AG09309 (cell line): ENCODE results near the gene PTPRG.

Experiments used
- DNase-seq: peaks from one replicate; pipeline ENCODE4 v3.0.0-alpha.2; 2010; ENCODE audit warnings: low read depth
- H3K4me3 ChIP-seq: 2 replicates; pipeline ENCODE4 v1.5.1; 2011; ENCODE audit warnings: mild to moderate bottlenecking, low read depth, low read length, moderate library complexity; ENCODE audit not compliant: control insufficient read depth
- TF ChIP-seq, protein P1 (sequence below): IDR thresholded peaks from 2 replicates; pipeline ENCODE4 v1.5.1; 2011; ENCODE audit warnings: mild to moderate bottlenecking, low read depth, low read length, inconsistent platforms; ENCODE audit not compliant: insufficient read depth, control insufficient read depth; ENCODE audit errors: missing control alignments

Gene PTPRG

DNA sequence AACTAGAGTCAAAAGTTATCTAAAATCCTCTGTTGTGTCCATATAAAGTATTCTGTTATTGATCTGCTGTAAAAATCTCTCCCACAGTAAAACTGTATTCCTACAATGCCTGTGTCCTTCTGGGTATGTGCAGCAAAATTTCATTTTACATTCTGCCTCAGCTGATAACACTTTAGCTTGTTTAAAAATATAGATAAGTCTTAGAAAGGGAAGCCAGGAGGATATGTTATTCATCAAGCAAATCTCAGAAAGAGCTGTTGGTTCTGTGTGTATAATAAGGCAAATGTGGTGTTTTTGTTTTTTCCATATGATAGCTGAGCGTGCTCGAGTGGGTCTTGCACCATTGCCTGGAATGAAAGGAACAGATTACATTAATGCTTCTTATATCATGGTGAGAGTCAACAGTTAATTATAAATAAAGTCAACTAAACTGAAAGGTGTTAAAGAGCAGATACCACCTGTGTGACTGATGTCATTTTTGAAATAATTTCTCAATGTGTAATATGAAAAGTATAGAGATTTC lies 715.3 kb downstream of the PTPRG start:
- H3K4me3 ChIP-seq, result no peak overlapping the region
- TF ChIP-seq, protein P1, sequence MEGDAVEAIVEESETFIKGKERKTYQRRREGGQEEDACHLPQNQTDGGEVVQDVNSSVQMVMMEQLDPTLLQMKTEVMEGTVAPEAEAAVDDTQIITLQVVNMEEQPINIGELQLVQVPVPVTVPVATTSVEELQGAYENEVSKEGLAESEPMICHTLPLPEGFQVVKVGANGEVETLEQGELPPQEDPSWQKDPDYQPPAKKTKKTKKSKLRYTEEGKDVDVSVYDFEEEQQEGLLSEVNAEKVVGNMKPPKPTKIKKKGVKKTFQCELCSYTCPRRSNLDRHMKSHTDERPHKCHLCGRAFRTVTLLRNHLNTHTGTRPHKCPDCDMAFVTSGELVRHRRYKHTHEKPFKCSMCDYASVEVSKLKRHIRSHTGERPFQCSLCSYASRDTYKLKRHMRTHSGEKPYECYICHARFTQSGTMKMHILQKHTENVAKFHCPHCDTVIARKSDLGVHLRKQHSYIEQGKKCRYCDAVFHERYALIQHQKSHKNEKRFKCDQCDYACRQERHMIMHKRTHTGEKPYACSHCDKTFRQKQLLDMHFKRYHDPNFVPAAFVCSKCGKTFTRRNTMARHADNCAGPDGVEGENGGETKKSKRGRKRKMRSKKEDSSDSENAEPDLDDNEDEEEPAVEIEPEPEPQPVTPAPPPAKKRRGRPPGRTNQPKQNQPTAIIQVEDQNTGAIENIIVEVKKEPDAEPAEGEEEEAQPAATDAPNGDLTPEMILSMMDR, result no peak
- no peak for DNase-seq

DNA sequence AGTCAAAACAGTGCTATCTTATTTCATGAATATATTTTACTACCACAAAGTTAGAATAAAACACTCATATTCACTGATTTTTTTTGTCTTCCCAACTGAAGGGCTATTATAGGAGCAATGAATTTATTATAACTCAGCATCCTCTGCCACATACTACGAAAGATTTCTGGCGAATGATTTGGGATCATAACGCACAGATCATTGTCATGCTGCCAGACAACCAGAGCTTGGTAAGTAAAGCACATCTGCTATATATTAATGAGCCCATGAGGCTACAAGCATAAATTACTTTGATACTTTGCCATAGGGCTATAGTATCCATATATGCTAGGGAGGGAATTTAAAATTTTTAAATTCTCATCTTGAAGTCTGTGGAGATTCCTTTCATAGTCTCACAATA lies 716.1 kb downstream of the PTPRG start:
- no peak for DNase-seq

GRCh38 chr3:62277986-62278385 lies 716.6 kb downstream of the PTPRG start:
- no peak for DNase-seq
- no peak overlapping the region for H3K4me3 ChIP-seq
- TF ChIP-seq, protein P1, result no peak

More for the DNA sequence above, 716.1 kb downstream of the PTPRG start:
- H3K4me3 ChIP-seq, result no peak overlapping the region
- TF ChIP-seq, protein P1, result no peak

- DNase-seq, result no peak
- TF ChIP-seq, protein P1, result no peak
- H3K4me3 ChIP-seq, result no peak overlapping the region
Observed at GRCh38 chr3:62281726-62282125, 720.4 kb downstream of the PTPRG start.

- TF ChIP-seq, protein P1, result no peak
- DNase-seq, result no peak
- no peak overlapping the region for H3K4me3 ChIP-seq
Observed at GRCh38 chr3:62284442-62284841, 723.1 kb downstream of the PTPRG start.

DNA sequence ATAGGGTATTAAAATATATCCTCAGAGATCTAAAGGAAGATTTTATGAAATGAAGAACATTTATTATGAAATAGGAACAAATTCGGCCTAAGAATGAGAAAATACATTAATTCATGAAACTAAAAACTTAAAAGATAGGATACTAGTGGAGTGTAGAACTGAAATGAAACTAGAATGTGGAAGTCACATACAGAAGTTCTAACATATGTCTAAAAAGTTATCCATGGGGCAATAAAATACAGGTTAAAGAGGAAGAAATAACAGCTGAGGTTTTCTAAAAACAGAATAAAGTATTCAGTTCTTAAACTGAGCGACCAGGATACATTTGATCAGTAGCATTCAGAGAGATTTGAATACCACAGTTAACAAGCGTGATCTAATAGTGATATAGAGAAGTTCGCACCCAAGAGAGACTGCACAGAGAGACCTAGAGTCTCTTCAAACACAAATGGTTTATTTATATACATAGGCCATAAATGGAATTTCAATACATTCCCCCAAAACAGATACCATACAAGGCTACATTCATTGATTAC lies 726.1 kb downstream of the PTPRG start:
- no peak overlapping the region for H3K4me3 ChIP-seq
- TF ChIP-seq, protein P1, result no peak
- no peak for DNase-seq
